Gastrocnemius medialis (tissue), 4 donors: ENCODE data around the gene GRM8.

Experiments used
- POLR2A ChIP-seq, 2 donors: fragments of 450-650 bp; IDR thresholded peaks; one replicate each; pipeline ENCODE4 v1.6.1; 2017; ENCODE audit warnings: antibody characterized with exemption in 2 of 2, mild to moderate bottlenecking in 2 of 2, moderate library complexity in 2 of 2
- TF ChIP-seq, protein P1 (sequence below), 5 experiments: fragments of 450-650 bp in 3 of 5; fragments of 200-600 bp in 2 of 5; sonication (generic) in 2 of 5; IDR thresholded peaks in 4 of 5; conservative IDR thresholded peaks in 1 of 5; 1 replicate in 4 of 5; 2 replicates in 1 of 5; pipeline ENCODE4 v1.5.1; 2016 to 2019; ENCODE audit warnings: antibody characterized with exemption in 5 of 5, mild to moderate bottlenecking in 3 of 5, moderate library complexity in 3 of 5

DNA sequence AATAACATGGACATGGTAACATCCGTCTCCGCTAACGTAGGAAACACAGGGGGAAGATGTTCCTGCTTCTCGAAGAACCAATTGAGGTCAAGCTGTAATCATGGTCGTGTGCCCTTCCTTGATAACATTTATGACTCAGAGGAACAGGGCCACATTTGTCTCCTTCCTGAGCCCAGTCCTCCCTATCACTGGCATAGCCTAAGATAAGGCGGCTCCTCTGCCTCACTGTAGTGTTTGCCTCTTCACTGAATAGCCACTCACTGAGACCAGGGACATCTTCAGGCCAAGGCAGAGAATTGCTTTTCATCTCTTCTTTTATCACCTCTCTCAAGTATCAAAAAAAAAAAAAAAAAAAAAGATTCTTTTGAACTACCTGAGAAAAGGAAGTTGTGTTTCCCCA is 5.4 kb upstream of the GRM8 start:
- TF ChIP-seq, protein P1, sequence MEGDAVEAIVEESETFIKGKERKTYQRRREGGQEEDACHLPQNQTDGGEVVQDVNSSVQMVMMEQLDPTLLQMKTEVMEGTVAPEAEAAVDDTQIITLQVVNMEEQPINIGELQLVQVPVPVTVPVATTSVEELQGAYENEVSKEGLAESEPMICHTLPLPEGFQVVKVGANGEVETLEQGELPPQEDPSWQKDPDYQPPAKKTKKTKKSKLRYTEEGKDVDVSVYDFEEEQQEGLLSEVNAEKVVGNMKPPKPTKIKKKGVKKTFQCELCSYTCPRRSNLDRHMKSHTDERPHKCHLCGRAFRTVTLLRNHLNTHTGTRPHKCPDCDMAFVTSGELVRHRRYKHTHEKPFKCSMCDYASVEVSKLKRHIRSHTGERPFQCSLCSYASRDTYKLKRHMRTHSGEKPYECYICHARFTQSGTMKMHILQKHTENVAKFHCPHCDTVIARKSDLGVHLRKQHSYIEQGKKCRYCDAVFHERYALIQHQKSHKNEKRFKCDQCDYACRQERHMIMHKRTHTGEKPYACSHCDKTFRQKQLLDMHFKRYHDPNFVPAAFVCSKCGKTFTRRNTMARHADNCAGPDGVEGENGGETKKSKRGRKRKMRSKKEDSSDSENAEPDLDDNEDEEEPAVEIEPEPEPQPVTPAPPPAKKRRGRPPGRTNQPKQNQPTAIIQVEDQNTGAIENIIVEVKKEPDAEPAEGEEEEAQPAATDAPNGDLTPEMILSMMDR (IDR thresholded peaks at IDR 0.05 in 4 of 5, conservative IDR thresholded peaks at IDR 0.05 in 1 of 5): no peak
- no peak for TF ChIP-seq POLR2A (IDR thresholded peaks at IDR 0.05)
